ENCODE results near the gene PLCH2. TPM values are rescaled to one million over a fixed set of nuclear protein-coding genes. Genes with fewer than 3 reads are reported as not detected.
"Not testable (repeated sequence)": the region's sequence is repeated elsewhere in the genome, so short reads cannot be mapped to it uniquely, and the experiment has no call there.

The PLCH2 gene
- total and polyA plus RNA-seq, 3 experiments from 2014 or later: 2.5 to 2.8 (median 2.5) TPM

- H3K27me3 Mint-ChIP-seq; H3K27me3 ChIP-seq (ENCODE audit: insufficient read depth, low read length, poor library complexity, severe bottlenecking); H3K36me3 Mint-ChIP-seq; H3K36me3 ChIP-seq (ENCODE audit: insufficient read depth, low read length); H3K9me3 ChIP-seq (ENCODE audit: low read length); POLR2A ChIA-PET; H3K27ac ChIP-seq (ENCODE audit: low read depth, low read length); CTCF ChIA-PET; H3K4me3 ChIP-seq (ENCODE audit: low read length); DNase-seq; H3K9me3 Mint-ChIP-seq: not testable (repeated sequence)
- Mint-ChIP-seq H3K4me3 (peak overlapping the region in 1 of 7 donors; percentile 18), H3K4me1 (peaks cover 22 to 43% (median 25%) of the 10 kb centered on the region in 3 donors), H3K27ac (peak overlapping the region in 7 of 8 donors; percentile 34 to 97 (median 69))
- H3K4me1 ChIP-seq (ENCODE audit: insufficient read depth, low read length): peaks cover 36% of the 10 kb centered on the region
Measured at GRCh38 chr1:2550309-2550861, 74.3 kb downstream of the PLCH2 start.

GRCh38 chr1:2551544-2551943 lies 75.5 kb downstream of the PLCH2 start:
- POLR2A ChIA-PET; H3K36me3 ChIP-seq (ENCODE audit: insufficient read depth, low read length); H3K27ac ChIP-seq (ENCODE audit: low read depth, low read length); H3K4me3 ChIP-seq (ENCODE audit: low read length); H3K27me3 ChIP-seq (ENCODE audit: insufficient read depth, low read length, poor library complexity, severe bottlenecking); H3K9me3 Mint-ChIP-seq; H3K36me3 Mint-ChIP-seq; H3K27me3 Mint-ChIP-seq; H3K9me3 ChIP-seq (ENCODE audit: low read length); CTCF ChIA-PET; DNase-seq; H3K4me3 Mint-ChIP-seq: not testable (repeated sequence)
- Mint-ChIP-seq H3K27ac (peak overlapping the region in 6 of 8 donors; percentile 6 to 97 (median 63)), H3K4me1 (peaks cover 32 to 52% (median 33%) of the 10 kb centered on the region in 3 donors)
- peaks cover 37% of the 10 kb centered on the region for H3K4me1 ChIP-seq (ENCODE audit: insufficient read depth, low read length)

- Mint-ChIP-seq H3K4me3 (no peak overlapping the region), H3K27ac (peak overlapping the region in 2 of 8 donors; percentile 68 to 97), H3K9me3 (no peaks in the 10 kb centered on the region), H3K27me3 (no peaks in the 10 kb centered on the region), H3K36me3 (peaks cover 0 to 11% (median 0%) of the 10 kb centered on the region in 3 donors), H3K4me1 (peaks cover 33 to 50% (median 34%) of the 10 kb centered on the region in 3 donors)
- Histone ChIP-seq H3K27ac (ENCODE audit: low read depth, low read length) (no peak overlapping the region), H3K36me3 (ENCODE audit: insufficient read depth, low read length) (no peaks in the 10 kb centered on the region), H3K9me3 (ENCODE audit: low read length) (no peaks in the 10 kb centered on the region), H3K4me1 (ENCODE audit: insufficient read depth, low read length) (peaks cover 40% of the 10 kb centered on the region), H3K4me3 (ENCODE audit: low read length) (no peak overlapping the region), H3K27me3 (ENCODE audit: insufficient read depth, low read length, poor library complexity, severe bottlenecking) (no peaks in the 10 kb centered on the region)
- CTCF ChIA-PET: no interaction called here
- POLR2A ChIA-PET: no interaction called here
- DNase-seq: no peak
Measured at GRCh38 chr1:2552189-2552588, 76.1 kb downstream of the PLCH2 start.

- CTCF ChIA-PET: not testable (repeated sequence)
- peaks cover 41% of the 10 kb centered on the region for H3K4me1 ChIP-seq (ENCODE audit: insufficient read depth, low read length)
Measured at GRCh38 chr1:2553076-2553475, 77.0 kb downstream of the PLCH2 start.

GRCh38 chr1:2553871-2554620 lies 78.0 kb downstream of the PLCH2 start:
- no peak for DNase-seq
- H3K27me3 ChIP-seq (ENCODE audit: insufficient read depth, low read length, poor library complexity, severe bottlenecking): no peaks in the 10 kb centered on the region
- peak overlapping the region in 3 of 7 donors; percentile 39 to 95 (median 62) for H3K4me3 Mint-ChIP-seq
- no peak overlapping the region for H3K4me3 ChIP-seq (ENCODE audit: low read length)
- no peak overlapping the region for H3K27ac ChIP-seq (ENCODE audit: low read depth, low read length)
- H3K9me3 Mint-ChIP-seq: no peaks in the 10 kb centered on the region
- peak overlapping the region; percentile 60 to 99 (median 96) for H3K27ac Mint-ChIP-seq
- H3K4me1 Mint-ChIP-seq: peaks cover 31 to 55% (median 34%) of the 10 kb centered on the region in 3 donors
- no peaks in the 10 kb centered on the region for H3K27me3 Mint-ChIP-seq
- H3K4me1 ChIP-seq (ENCODE audit: insufficient read depth, low read length): peaks cover 41% of the 10 kb centered on the region
- H3K36me3 ChIP-seq (ENCODE audit: insufficient read depth, low read length): no peaks in the 10 kb centered on the region
- peaks cover 0 to 22% (median 0%) of the 10 kb centered on the region in 3 donors for H3K36me3 Mint-ChIP-seq
- CTCF ChIA-PET: interaction anchor here (1.0 to 3.8 kb wide), 3 partner anchors 24 to 233 kb away, joined by 4 to 34 read pairs (median 30); partner anchors contain the start of gene PRXL2B
- POLR2A ChIA-PET: no interaction called here
- H3K9me3 ChIP-seq (ENCODE audit: low read length): no peaks in the 10 kb centered on the region

More at GRCh38 chr1:2553076-2553475, 77.0 kb downstream of the PLCH2 start:
- H3K27ac ChIP-seq (ENCODE audit: low read depth, low read length); H3K4me3 Mint-ChIP-seq; H3K9me3 Mint-ChIP-seq; H3K9me3 ChIP-seq (ENCODE audit: low read length); H3K27me3 ChIP-seq (ENCODE audit: insufficient read depth, low read length, poor library complexity, severe bottlenecking); H3K36me3 ChIP-seq (ENCODE audit: insufficient read depth, low read length); H3K4me3 ChIP-seq (ENCODE audit: low read length); H3K27me3 Mint-ChIP-seq; DNase-seq; POLR2A ChIA-PET: not testable (repeated sequence)
- Mint-ChIP-seq H3K4me1 (peaks cover 30 to 53% (median 34%) of the 10 kb centered on the region in 3 donors), H3K27ac (peak overlapping the region in 1 of 8 donors; percentile 58), H3K36me3 (peaks cover 0 to 14% (median 0%) of the 10 kb centered on the region in 3 donors)

- Histone ChIP-seq H3K9me3 (ENCODE audit: low read length) (no peaks in the 10 kb centered on the region), H3K27ac (ENCODE audit: low read depth, low read length) (peak overlapping the region; percentile 95), H3K4me1 (ENCODE audit: insufficient read depth, low read length) (peaks cover 35% of the 10 kb centered on the region), H3K27me3 (ENCODE audit: insufficient read depth, low read length, poor library complexity, severe bottlenecking) (no peaks in the 10 kb centered on the region), H3K36me3 (ENCODE audit: insufficient read depth, low read length) (no peaks in the 10 kb centered on the region), H3K4me3 (ENCODE audit: low read length) (no peak overlapping the region)
- ChIA-PET POLR2A (interaction anchor here (1.0 to 2.5 kb wide), 3 partner anchors 23 to 31 kb away, joined by 3 to 41 read pairs (median 15); partner anchors contain the start of gene PRXL2B), CTCF (interaction anchor here (1.0 to 3.8 kb wide), 4 partner anchors 23 to 233 kb away, joined by 4 to 34 read pairs (median 25); partner anchors contain the start of gene PRXL2B)
- Mint-ChIP-seq H3K9me3 (no peaks in the 10 kb centered on the region), H3K36me3 (peaks cover 0 to 28% (median 0%) of the 10 kb centered on the region in 3 donors), H3K4me1 (peaks cover 30 to 52% (median 32%) of the 10 kb centered on the region in 3 donors), H3K27me3 (no peaks in the 10 kb centered on the region), H3K27ac (peak overlapping the region; percentile 57 to 99 (median 98)), H3K4me3 (peak overlapping the region; percentile 16 to 99 (median 56))
- peak in 4 of 5 donors; percentile 26 to 79 (median 61) for DNase-seq
Measured at GRCh38 chr1:2554621-2555387, 78.7 kb downstream of the PLCH2 start.
